Breast epithelium (tissue), 4 donors: ENCODE results near the gene CEP128. TPM values are rescaled to one million over a fixed set of nuclear protein-coding genes. Genes with fewer than 3 reads are reported as not detected.

ENCODE experiments used
- DNase-seq, 2 donors: peaks; one replicate each; pipeline ENCODE4 v3.0.0-alpha.2; 2019; ENCODE audit warnings: low spot score in 2 of 2
- H3K27ac ChIP-seq, 2 donors: fragments of 200-600 bp; sonication (generic) in 1 of 2; one replicate each; pipeline ENCODE4 v1.5.1; 2016 to 2019; ENCODE audit warnings: mild to moderate bottlenecking in 1 of 2
- H3K27me3 ChIP-seq, 2 donors: fragments of 200-600 bp; sonication (generic) in 1 of 2; one replicate each; pipeline versions ENCODE4 v1.5.1 to v1.6.0; 2017 to 2019; ENCODE audit warnings: control low read depth in 1 of 2, mild to moderate bottlenecking in 1 of 2
- H3K36me3 ChIP-seq: fragments of 200-600 bp; one replicate; pipeline ENCODE4 v1.5.1; 2019
- H3K4me1 ChIP-seq, 2 donors: fragments of 200-600 bp; sonication (generic); one replicate each; pipeline ENCODE4 v1.5.1; 2016 to 2019; ENCODE audit warnings: control low read depth in 1 of 2
- H3K4me3 ChIP-seq, 3 donors: fragments of 200-600 bp; sonication (generic); 1 replicate in 2 of 3; 2 replicates in 1 of 3; pipeline ENCODE4 v1.5.1; 2016 to 2019; ENCODE audit warnings: mild to moderate bottlenecking in 3 of 3, moderate library complexity in 2 of 3
- H3K9me3 ChIP-seq, 2 donors: fragments of 200-600 bp; sonication (generic) in 1 of 2; one replicate each; pipeline ENCODE4 v1.5.1; 2016 to 2019; ENCODE audit warnings: control low read depth in 1 of 2
- POLR2A ChIP-seq: fragments of 450-650 bp; IDR thresholded peaks from one replicate; pipeline ENCODE4 v1.6.1; 2016; ENCODE audit warnings: antibody characterized with exemption, mild to moderate bottlenecking, moderate library complexity
- POLR2AphosphoS5 ChIP-seq, 3 donors: sonication (generic); formaldehyde crosslinking; IDR thresholded peaks; one replicate each; pipeline ENCODE4 v1.6.1; 2017; ENCODE audit warnings: antibody characterized with exemption in 3 of 3
- intact Hi-C: fragments of 100-400 bp; cut with DNase I; formaldehyde crosslinking; loops from one replicate; pipeline ENCODE4 v1.15.1; 2023; ENCODE audit warnings: low total_unique reads
- total RNA-seq, 3 donors: library from RNA; depleted of rRNA; stranded (reverse); fragments of >200 nt; gene quantifications; one replicate each; pipeline ENCODE4 v1.1.0, GENCODE V29; 2016
- TF ChIP-seq, protein P1 (sequence below), 3 donors: fragments of 450-650 bp; IDR thresholded peaks; one replicate each; pipeline ENCODE4 v1.5.1; 2016 to 2017; ENCODE audit warnings: antibody characterized with exemption in 3 of 3, mild to moderate bottlenecking in 3 of 3, moderate library complexity in 3 of 3

The CEP128 gene
- total RNA-seq, 3 donors from 2014 or later = 10.2 to 16.1 (median 11.0) TPM

DNA sequence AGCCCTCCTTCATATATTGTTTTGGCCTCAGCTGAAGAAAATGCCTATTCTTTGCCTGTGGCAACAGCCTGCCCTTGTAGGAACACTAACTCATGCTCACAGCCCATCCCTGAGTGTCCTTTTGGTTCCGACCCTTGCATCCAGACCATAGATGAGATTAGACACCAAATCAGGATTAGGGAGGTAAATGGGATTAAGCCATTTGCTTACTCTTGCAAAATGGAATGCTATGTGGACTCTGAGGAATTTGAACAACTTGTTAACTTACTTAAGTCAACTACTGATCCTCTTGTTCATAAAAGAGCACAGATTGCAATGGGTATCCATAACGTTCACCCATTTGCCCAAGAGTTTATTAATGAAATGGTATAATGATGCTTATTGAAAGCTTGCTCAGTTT lies 41.2 kb upstream of the CEP128 start:
- no peaks in the 10 kb centered on the region for H3K36me3 ChIP-seq
- H3K9me3 ChIP-seq = no peaks in the 10 kb centered on the region
- no peak overlapping the region for H3K4me3 ChIP-seq
- no peaks in the 10 kb centered on the region for H3K4me1 ChIP-seq
- no peak for TF ChIP-seq POLR2AphosphoS5 (IDR thresholded peaks at IDR 0.05)
- TF ChIP-seq, protein P1, sequence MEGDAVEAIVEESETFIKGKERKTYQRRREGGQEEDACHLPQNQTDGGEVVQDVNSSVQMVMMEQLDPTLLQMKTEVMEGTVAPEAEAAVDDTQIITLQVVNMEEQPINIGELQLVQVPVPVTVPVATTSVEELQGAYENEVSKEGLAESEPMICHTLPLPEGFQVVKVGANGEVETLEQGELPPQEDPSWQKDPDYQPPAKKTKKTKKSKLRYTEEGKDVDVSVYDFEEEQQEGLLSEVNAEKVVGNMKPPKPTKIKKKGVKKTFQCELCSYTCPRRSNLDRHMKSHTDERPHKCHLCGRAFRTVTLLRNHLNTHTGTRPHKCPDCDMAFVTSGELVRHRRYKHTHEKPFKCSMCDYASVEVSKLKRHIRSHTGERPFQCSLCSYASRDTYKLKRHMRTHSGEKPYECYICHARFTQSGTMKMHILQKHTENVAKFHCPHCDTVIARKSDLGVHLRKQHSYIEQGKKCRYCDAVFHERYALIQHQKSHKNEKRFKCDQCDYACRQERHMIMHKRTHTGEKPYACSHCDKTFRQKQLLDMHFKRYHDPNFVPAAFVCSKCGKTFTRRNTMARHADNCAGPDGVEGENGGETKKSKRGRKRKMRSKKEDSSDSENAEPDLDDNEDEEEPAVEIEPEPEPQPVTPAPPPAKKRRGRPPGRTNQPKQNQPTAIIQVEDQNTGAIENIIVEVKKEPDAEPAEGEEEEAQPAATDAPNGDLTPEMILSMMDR (IDR thresholded peaks at IDR 0.05) = no peak
- TF ChIP-seq POLR2A = no peak
- intact Hi-C loops = no loop called here
- H3K27me3 ChIP-seq = no peaks in the 10 kb centered on the region
- no peak overlapping the region for H3K27ac ChIP-seq
- DNase-seq = no peak

DNA sequence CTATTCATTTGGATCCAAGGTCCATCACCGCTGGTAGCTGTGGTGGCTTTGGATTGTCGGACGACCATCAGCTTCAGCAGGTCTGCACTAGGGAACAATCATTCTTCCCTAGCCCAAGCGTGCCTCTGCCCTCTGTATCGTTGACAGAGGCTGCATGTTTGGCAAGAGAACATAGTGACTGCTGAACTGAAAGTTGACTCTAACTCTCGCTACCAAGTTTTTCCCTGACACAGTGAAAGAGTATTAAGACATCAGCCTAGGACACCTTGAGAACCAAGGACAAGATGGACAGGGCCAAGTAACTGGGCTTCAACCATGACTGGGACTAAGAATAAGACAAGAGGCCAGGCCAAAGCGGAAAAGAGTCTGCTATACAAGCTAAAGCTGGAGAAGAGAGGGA lies 40.1 kb upstream of the CEP128 start:
- TF ChIP-seq, protein P1 (IDR thresholded peaks at IDR 0.05) = no peak
- TF ChIP-seq POLR2A = no peak
- TF ChIP-seq POLR2AphosphoS5 (IDR thresholded peaks at IDR 0.05) = no peak
- no peaks in the 10 kb centered on the region for H3K27me3 ChIP-seq
- no peak overlapping the region for H3K4me3 ChIP-seq
- H3K36me3 ChIP-seq = no peaks in the 10 kb centered on the region
- intact Hi-C loops = no loop called here
- no peaks in the 10 kb centered on the region for H3K4me1 ChIP-seq
- DNase-seq = no peak
- no peak overlapping the region for H3K27ac ChIP-seq
- no peaks in the 10 kb centered on the region for H3K9me3 ChIP-seq

DNA sequence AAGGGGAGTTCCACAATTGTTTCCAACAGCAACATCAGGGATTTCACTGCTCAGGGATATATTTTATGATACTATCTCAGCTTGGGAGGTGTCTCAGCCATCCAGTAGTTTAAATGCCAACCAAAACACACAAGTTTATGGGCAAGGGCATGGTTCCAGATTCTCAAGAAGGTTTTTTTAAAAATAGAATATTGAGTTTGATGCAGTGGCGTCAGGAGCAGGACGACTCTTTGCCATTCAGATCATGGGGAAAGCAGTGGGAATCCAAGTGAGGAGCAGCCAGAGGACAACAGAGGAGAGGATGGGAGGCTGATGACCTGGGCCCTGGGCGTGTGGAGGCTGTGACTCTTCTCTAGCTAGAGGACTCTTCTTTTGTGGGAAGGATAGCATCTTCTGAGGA lies 39.6 kb upstream of the CEP128 start:
- H3K9me3 ChIP-seq = no peaks in the 10 kb centered on the region
- no peaks in the 10 kb centered on the region for H3K36me3 ChIP-seq
- TF ChIP-seq POLR2AphosphoS5 (IDR thresholded peaks at IDR 0.05) (no peak), POLR2A (no peak)
- TF ChIP-seq, protein P1 (IDR thresholded peaks at IDR 0.05) = no peak
- DNase-seq = no peak
- no peak overlapping the region for H3K27ac ChIP-seq
- no peaks in the 10 kb centered on the region for H3K4me1 ChIP-seq
- intact Hi-C loops = no loop called here
- H3K27me3 ChIP-seq = no peaks in the 10 kb centered on the region
- H3K4me3 ChIP-seq = no peak overlapping the region

DNA sequence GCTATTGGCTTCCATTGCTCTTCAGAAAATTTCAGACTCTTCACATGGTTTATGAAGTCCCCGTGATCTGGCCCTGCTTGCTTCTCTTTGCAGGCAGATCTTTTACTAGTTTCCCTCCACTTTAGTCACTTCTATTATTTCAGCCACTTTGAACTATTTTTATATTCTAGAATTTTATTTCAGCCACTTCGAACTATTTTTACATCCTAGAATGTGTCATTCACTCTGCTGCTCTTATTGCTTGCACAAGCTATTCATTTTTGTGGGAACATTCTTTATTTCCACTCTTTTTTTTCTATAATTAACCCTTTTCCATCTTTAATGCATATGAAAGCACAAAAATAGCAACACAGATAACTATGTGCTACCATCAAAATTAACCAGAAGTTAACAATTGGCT lies 38.4 kb upstream of the CEP128 start:
- DNase-seq = no peak
- Histone ChIP-seq H3K4me3 (no peak overlapping the region), H3K4me1 (no peaks in the 10 kb centered on the region), H3K9me3 (no peaks in the 10 kb centered on the region), H3K27me3 (no peaks in the 10 kb centered on the region), H3K36me3 (no peaks in the 10 kb centered on the region), H3K27ac (no peak overlapping the region)
- no peak for TF ChIP-seq POLR2AphosphoS5 (IDR thresholded peaks at IDR 0.05)
- TF ChIP-seq, protein P1 (IDR thresholded peaks at IDR 0.05) = no peak
- no peak for TF ChIP-seq POLR2A
- intact Hi-C loops = no loop called here

DNA sequence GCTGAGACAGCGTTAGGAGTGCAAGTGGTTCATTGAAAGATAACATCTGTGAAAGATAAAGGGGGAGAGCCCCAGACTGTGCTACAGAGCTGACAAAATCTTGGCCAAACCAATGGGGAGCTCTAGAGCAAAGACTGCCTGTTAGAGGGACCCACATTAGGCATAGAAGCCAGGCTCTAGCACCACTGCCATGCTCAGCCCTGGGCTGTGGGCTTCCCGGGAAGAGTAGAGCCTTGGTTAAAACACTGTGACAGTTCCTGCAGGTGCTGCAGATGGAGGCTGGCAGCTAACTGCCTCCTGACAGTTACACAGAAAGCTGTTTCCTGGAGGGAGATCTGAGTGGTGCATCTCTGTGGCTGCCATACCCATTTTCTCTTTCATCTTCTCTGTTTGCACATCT lies 36.9 kb upstream of the CEP128 start:
- intact Hi-C loops = no loop called here
- DNase-seq = no peak
- H3K27ac ChIP-seq = no peak overlapping the region

More for the DNA sequence above, 36.9 kb upstream of the CEP128 start:
- Histone ChIP-seq H3K9me3 (no peaks in the 10 kb centered on the region), H3K4me3 (no peak overlapping the region), H3K4me1 (no peaks in the 10 kb centered on the region), H3K36me3 (no peaks in the 10 kb centered on the region), H3K27me3 (no peaks in the 10 kb centered on the region)
- TF ChIP-seq POLR2AphosphoS5 (IDR thresholded peaks at IDR 0.05) = no peak
- TF ChIP-seq POLR2A = no peak
- TF ChIP-seq, protein P1 (IDR thresholded peaks at IDR 0.05) = no peak
